SH-SY5Y (cell line): ENCODE results near the gene NMUR1.

Source experiments
- GATA2 ChIP-seq: IDR thresholded peaks from 2 replicates; pipeline ENCODE4 v1.6.1; 2011; ENCODE audit warnings: mild to moderate bottlenecking, low read depth, low read length
- GATA3 ChIP-seq: IDR thresholded peaks from 2 replicates; pipeline ENCODE4 v1.6.1; 2011; ENCODE audit warnings: low read depth, mild to moderate bottlenecking, low read length, moderate library complexity

The NMUR1 gene

DNA sequence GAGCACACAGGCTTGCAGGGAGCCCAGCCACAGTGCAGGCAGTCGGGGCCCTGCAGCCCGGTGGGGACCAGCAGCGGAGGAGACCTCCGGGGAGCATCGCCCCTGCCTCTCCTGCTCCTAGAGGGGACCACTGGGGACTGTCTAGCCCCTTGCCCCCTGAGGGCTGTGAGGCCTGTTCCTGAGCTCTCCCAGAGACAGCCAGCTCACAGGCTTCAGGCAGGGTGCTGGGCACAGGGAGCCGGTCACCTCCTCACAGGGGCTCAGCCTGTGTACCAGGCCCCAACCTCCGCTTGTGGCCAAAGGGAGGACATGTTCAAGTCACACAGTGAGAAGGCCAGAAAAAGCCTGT lies 3.5 kb upstream of the NMUR1 start:
- no peak for TF ChIP-seq GATA2
- no peak for TF ChIP-seq GATA3

DNA sequence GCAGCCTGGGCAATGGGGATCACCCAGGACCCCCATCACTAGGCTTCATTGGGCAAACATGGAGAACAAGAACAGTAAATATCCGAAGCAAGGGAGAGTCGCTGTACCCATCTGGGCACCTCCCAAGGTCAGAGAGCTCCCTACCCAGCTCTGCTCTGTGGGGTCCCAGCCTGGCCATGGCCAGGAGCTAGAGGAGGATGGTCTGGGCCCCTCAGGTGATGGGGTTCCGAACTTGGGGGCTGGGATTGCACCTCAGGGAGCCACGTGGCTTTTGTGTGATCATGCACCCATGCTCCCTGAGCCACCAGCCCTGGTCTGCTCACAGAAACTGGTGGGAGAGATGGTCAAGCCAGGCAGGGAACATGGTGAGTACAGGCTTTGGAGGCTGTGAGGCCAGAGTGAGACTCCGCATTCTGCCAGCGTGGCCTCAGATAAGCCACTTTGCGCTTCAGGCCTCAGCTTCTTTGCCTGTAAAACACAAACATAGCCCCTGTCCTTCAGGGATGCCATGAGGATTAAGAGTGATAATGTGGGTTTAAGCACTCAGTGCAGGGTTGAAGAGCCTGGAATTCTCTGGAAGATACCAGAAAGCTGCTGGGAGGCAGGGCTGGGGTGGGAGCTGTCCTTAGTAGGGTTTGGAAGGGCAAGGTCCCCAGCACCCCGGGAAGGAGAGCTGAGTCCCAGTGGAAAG lies 3.0 kb upstream of the NMUR1 start:
- TF ChIP-seq GATA2 (no peak), GATA3 (no peak)

DNA sequence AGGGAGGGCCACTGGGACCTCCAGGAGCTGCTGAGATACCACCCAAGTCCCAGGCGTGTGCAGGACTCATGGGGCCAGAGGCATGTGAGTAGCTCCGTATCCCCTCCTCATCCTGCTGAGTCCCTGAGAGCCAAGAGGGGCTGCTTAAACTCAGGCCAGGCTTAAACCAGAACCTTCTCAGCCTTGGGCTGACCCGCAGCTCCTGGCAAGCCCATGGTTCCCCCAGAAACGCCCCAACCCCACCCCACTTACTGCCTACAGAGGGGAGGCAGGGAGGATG lies 2.5 kb upstream of the NMUR1 start:
- TF ChIP-seq GATA2 (no peak), GATA3 (no peak)

DNA sequence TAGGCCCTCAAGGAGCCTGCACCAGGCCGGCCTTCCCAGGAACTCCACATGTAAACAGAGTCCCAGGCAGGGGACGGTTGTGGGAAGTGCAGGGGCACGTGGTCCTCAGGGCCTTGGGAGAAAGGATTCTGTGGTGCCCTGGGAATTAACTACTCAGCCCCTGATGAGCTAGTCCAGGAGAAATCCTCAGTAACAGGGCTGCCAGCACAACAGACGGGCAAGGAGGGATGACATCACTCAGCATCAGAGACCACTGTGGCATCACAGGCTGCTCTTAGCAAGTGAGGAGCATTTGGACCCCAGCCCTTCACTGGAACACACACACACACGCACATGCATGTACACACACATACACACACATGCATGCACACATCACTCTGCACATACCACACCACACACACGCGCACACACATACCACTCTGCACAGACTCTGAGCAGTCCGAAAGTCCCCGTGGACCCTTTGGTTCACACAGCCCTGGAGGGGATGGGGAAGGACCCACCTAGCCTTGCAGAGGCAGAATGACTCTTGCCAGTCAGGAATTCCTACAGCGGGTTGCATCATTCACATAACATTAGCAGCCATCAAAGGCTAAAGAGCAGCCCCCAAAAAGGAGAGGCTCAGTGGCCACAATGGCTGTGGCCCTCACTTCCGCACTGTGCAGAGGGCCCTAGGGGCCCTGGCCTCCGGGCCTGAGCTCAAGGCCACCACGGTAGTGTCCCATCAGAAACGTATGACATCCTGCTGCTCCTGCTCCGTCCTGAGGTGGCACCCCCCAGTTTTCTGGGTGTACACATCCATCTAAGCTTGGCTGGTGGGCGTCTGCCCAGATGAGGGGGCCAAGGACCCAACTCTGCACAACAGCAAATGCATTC lies 1.9 kb upstream of the NMUR1 start:
- TF ChIP-seq GATA2 (no peak), GATA3 (no peak)

DNA sequence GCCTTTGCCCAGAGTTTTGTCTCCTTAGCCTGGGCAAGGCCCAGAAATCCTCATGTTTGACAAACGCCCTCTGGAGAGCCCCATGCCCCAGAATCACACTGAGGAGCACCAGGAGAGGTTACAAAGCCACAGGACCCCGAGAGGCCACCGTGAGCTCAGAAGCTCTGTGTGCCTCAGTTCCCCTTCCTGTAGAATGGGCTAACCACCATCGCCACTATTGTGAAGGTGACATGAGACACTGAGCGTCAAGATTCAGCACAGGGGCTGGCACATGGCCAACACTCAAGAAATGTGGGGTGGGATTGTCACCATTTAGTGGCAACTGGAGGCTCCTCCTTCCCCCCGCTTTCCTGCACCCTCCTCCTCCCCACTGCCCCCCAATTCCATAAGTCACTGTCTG lies 1.2 kb upstream of the NMUR1 start:
- TF ChIP-seq GATA2 = no peak
- TF ChIP-seq GATA3 = no peak

DNA sequence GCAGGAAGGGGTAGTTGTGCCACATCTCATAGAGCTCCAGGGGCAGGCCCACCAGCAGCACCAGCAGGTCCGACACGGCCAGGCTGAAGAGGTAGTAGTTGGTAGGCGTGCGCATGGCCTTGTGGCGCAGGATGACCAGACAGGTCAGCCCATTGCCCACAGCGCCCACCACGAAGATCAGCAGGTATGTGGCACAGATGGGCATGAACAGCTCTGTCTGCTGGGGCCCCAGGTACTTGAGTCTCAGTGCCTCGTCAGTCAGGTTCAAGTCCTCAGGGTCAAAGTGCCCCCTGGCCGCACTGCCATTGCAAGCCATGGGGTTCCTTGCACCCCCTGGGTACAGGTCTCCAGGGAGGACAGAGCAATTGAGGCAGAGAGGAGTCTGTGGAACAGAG lies 1.6 kb downstream of the NMUR1 start:
- TF ChIP-seq GATA3 = no peak

DNA sequence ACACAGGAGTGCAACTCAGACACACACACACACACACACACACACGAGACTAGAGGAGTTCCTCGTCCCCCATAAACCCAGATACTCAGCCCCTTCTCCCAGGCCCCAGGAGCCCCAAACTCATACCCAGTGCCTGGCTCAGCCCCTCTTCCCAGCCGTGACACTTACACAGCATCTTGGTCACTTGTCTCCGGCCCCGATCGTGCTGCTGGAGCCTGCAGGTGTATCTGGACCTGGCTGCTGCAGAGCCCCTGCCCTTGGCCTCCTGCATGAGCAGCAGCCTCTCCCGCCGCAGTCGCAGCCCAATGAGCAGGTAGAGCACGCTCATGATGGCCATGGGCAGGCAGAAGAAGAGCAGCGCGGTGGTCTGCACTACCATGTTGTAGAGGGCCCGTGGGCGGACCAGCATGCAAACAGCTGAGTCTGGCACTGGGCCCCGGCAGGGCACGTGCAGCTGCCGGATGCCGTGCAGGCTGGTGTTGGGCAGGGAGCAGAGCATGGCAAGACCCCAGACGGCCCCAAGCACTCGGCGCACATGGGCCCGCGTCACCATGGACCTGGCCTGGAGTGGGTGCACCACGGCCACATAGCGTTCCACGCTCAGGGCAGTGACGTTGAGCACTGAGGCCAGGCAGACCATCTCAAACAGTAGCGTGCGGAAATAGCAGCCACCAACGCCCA lies 2.1 kb downstream of the NMUR1 start:
- TF ChIP-seq GATA2 = no peak
- TF ChIP-seq GATA3 = no peak

DNA sequence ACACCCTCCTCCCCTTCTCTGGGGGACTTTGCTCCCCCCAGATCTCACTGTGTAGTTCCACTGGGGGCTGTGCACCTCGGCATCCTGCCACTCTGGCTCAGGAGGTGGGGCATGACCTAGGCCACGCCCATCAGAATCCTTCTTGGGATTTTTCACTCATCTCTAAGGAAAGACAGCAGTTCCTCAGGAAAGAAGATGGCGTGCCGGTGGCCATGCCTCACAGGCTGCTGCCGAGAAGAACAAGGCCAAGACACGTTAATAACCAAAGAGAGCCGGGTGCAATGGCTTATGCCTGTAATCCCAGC lies 3.2 kb downstream of the NMUR1 start:
- TF ChIP-seq GATA3 (no peak), GATA2 (no peak)

DNA sequence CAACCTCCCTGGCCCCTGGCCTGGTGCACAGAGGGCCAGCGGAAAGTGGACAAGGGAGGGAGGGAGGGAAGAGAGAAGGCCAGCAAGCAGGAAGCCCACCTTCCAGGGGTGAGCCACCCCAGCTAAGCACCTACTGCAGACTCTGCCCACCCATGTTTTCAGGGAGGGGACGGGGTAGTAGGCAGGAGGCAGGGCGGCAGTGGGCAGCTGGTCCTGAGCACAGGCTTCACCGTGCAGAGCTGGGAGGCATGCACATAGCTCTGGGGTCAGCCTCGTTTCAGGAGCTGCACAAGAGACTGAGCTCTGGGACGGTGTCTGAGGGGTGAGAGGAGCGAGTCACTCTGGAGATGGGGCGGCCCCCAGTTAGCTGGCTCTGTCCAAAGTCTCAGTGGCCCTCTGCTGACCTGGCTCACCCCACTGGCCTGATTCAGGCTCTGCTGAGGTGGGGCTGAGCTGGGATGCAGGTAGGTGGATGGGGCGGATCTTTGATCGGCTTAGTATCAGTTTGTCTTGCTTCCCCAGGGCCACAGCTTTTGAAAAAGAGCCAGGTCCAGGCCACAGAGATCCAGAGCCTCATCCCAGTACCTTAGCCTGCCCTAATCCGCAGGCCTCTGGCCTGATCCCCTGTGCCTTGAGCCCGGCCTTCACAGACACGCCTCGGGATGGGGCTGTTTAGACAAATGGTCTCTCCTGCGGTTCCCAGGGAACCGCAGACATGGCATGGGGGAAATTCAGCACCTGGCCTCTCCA lies 3.7 kb downstream of the NMUR1 start:
- TF ChIP-seq GATA2 (no peak), GATA3 (no peak)

DNA sequence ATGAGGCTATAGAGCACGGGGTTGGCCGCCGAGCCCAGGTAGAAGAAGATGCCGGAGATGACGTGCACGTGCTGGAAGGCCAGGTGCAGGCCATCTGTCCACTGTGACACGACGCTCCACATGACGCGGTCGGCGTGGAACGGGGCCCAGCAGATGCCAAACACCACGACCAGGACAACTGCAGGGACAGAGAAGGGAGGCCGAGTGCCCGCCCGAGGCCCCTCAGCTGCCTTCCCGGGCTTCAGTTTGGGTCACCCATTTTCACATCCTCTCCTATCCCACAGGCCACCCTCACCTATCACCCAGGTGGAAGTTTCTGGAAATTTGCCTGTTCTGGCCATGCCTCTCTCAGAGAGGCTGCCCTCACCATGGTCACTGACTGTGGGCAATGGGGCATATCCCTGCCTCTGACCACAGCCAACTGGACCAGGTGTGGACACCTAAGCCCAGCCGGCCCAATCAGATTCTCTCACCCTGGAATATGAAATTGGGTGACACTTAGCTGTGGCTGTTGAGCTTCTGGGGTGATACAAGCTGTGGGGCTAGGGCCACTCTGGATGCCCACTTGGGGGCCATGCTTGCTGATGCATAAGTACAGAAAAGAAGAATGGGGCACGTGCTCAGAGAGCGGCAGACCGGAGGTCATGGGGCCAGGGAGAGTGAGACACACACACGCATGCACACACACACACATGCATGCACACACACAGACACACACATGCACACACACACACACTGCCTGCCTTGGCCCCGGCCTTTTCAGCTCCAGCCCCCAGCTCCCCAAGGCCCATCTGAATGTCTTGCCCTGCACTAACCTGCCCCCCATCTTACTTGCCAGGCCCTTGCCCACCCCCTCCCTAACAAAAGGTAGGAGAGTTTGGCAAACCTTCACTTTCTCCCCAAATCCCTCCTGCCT lies 4.7 kb downstream of the NMUR1 start:
- TF ChIP-seq GATA2 (no peak), GATA3 (no peak)

DNA sequence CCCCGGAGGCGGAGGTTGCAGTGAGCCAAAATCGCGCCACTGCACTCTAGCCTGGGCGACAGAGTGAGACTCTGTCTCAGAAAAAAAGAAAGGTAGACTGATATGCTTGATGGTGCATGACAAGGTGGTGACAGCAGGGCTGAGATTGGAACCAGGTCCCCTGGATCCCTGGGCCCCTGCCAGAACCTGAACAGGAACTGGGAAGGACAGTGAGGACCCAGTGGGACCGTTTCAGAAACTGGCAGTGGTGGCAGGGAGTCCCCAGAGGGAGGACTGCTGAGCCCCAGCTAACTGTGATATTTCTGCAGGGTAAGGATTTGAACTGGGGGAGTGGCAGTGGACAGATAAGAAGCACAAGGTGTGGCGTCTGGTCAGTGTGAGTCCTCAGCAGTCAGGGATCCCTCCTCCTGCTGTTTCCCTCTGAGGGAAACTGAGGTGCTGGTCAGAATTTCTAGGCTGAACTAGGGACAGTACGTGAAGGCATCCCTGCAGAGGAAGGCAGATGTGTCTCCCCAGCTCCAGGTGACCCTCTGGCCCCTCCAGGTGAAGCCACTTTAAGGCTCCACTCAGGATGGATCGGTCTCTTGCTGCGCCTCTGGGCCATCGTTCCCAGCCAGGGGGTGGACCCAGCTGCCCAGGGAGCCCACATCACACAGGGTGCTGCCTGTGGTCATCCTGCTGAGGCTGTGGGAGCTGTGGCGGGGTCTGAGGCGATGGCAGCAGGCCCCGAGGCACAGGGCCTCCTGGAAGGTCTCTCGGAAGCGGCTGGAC lies 5.6 kb downstream of the NMUR1 start:
- no peak for TF ChIP-seq GATA2
- TF ChIP-seq GATA3 = no peak

DNA sequence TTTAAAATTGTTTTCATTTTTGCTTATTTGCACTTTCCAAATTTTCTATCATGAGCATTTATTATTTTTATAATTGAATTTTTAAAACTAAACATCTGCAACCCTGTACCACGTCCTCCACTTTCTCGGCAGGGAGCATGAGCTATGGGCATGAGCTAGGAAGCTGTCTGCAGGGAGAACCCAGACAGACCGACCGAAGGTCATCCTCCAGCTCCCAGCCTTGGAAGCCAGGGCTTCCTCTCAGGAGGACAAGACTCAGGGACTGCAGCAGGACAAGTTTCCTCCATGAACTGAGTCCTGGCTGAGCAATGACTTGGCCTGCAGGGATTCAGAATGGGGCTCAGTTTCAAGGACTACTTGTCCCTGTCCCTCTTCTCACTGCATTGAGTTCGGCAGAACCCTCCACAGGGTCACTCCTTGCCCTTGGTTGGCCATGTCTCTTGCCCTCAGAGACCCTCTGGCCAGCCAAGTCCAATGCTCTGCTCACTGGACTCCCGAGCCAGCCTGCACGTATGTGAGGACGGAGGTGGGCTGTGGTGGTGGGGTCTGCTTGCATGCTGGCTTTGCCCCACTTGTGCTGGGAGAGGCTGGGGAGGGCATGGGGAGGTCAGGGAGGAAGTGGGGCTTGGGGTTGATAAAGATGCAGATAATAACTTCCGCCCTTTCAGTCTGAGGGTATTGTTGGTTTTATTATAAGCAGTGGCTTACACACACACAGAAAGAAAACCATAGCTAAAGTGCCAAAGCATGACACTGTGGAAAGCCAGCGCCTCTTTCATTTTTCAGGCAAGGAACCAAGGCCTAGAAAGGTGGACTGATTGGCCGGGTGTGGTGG lies 6.6 kb downstream of the NMUR1 start:
- no peak for TF ChIP-seq GATA3
- no peak for TF ChIP-seq GATA2
